NB4 (cell line): ENCODE measurements around the gene FUBP3.

Experiments
- DNase-seq: peaks from one replicate; pipeline ENCODE4 v3.0.0; 2010; ENCODE audit warnings: low read depth
- H3K4me3 ChIP-seq: one replicate; pipeline ENCODE4 v1.5.1; 2011; ENCODE audit warnings: mild to moderate bottlenecking, low read depth, low read length, moderate library complexity
- MYC ChIP-seq: IDR thresholded peaks from 2 replicates; pipeline ENCODE4 v1.6.1; 2011; ENCODE audit warnings: low read depth, low read length
- POLR2A ChIP-seq: IDR thresholded peaks from 2 replicates; pipeline ENCODE4 v1.6.1; 2011; ENCODE audit warnings: mild to moderate bottlenecking; ENCODE audit not compliant: insufficient read length; ENCODE audit errors: extremely low read depth
- TF ChIP-seq, protein P1 (sequence below): IDR thresholded peaks from 2 replicates; pipeline ENCODE4 v1.6.1; 2011; ENCODE audit warnings: low read depth, low read length
- TF ChIP-seq, protein P2 (sequence below): IDR thresholded peaks from one replicate; pipeline ENCODE4 v1.5.1; 2012; ENCODE audit warnings: low read depth, low read length

Gene FUBP3

DNA sequence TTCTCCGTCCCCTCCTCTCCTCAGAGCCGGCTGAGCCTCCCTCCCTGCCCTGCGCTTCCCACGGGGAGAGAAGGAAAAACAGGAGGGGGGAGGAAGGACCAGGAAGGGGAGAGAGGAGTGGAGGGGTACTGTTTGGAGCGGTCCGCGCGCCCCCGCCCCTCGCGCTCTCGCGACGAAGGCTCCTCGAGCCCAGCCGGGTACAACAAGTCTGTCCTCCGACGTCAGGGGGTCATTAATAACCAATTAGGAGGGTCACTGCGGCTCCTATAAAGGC is 84.5 kb downstream of the FUBP3 start:
- H3K4me3 ChIP-seq: no peak overlapping the region
- DNase-seq: no peak
- no peak for TF ChIP-seq MYC
- TF ChIP-seq, protein P1, sequence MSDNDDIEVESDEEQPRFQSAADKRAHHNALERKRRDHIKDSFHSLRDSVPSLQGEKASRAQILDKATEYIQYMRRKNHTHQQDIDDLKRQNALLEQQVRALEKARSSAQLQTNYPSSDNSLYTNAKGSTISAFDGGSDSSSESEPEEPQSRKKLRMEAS: no peak
- no peak for TF ChIP-seq POLR2A
- TF ChIP-seq, protein P2, sequence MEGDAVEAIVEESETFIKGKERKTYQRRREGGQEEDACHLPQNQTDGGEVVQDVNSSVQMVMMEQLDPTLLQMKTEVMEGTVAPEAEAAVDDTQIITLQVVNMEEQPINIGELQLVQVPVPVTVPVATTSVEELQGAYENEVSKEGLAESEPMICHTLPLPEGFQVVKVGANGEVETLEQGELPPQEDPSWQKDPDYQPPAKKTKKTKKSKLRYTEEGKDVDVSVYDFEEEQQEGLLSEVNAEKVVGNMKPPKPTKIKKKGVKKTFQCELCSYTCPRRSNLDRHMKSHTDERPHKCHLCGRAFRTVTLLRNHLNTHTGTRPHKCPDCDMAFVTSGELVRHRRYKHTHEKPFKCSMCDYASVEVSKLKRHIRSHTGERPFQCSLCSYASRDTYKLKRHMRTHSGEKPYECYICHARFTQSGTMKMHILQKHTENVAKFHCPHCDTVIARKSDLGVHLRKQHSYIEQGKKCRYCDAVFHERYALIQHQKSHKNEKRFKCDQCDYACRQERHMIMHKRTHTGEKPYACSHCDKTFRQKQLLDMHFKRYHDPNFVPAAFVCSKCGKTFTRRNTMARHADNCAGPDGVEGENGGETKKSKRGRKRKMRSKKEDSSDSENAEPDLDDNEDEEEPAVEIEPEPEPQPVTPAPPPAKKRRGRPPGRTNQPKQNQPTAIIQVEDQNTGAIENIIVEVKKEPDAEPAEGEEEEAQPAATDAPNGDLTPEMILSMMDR: no peak

DNA sequence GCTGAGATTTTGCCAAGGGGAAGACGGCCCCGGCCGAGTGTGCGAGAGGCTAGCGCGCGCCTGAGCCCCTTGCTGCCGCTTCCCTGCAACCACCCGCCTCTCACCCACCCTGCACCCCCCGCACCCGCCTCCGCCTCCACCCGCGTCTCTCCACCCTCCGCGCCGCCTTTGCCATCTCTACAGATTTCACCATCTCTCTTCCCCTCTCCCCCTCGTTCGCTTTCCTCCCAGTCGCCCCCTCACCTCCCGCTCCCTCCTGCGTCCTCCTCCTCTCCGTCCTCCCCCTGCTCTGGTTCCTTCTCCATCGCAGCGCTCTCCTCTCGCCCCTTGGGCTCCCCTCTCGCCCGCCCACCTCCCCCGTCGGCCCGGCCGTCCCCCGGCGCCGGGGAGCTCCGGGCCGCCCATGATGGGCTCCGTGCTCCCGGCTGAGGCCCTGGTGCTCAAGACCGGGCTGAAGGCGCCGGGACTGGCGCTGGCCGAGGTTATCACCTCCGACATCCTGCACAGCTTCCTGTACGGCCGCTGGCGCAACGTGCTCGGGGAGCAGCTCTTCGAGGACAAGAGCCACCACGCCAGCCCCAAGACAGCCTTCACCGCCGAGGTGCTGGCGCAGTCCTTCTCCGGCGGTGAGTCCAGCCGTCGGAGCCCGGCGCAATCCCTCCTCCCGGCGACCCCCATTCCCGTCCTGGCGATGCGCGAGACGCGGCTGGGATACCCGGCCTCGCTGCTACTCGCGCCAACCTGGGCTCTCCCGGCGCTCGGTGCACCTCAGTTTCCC is 85.1 kb downstream of the FUBP3 start, which contains the start of gene PRDM12:
TSS of gene PRDM12 (plus strand) at position 344 of the 778 bp plus-strand sequence. CDS start at position 404, 60 bp downstream.
- no peak within 1 kb of the TSS for H3K4me3 ChIP-seq
- peak; percentile 55 for DNase-seq
- TF ChIP-seq, protein P1: no peak
- TF ChIP-seq POLR2A: no peak
- TF ChIP-seq, protein P2: no peak
- no peak for TF ChIP-seq MYC

DNA sequence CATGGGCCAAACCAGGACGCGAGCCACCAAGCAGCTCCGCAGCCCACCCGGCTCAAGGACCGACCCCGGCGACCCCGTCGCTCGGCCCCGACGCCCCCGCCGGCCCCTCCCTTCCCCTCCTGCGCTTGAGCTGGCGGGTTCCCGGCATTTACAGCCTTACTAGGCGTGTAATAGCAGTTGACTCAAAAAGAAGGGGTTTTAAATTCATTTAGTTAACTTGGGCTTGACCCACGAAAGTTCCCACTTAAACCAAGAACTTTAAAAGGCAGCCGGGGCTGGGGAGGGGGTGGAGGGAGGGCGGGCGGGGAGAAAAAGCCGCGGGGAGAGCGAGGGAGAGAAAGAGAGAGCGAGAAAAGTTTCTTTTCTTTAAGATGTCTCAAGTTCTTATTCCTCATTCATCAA is 85.7 kb downstream of the FUBP3 start:
- H3K4me3 ChIP-seq: no peak overlapping the region
- TF ChIP-seq MYC (no peak), POLR2A (no peak)
- TF ChIP-seq, protein P2: no peak
- TF ChIP-seq, protein P1: no peak
- DNase-seq: no peak

DNA sequence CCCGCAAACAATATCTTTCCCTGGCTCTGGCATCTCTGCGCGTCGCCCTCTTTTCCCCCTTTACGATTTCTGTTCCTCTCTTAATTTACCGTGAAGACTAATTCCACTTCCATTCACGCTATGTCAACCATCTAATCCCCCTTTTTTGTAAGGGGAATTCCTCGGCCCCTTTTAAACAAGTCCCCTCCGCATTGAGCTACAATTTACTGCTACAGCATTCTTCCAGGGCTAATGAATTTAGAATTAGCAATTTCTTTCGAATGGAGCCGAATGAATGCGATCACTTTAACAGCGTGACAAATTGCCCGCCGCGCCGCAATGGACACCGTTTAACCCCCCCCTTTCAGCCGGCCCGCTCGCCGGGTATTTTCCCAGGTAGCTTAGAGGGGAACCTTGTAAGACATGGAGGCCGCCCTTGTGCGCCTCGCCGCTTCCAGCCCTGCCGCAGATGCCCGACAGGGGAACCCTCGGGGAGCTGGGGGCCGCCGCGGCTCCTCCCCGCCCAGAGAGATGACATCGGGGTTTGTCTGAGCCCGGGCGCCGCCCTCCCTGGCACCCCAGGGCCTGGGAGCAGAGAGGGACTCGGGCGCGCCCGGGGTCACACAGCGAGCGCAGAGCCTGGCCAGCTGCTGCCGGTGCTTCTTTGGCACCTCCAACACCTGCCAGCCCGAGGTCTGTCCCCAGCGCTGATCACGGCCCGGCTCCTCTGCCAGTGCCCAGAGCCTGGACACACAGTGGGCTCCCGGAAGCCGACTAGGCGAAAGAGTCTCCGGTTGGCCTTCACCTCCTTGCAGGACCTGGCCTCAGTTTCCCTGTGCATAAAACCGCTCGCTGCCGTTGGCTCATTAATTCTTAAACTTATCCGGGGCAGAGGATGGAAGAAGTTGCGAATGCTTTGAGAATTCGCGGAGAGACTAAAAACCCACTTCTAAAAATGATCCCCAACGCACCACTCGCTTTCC is 86.3 kb downstream of the FUBP3 start:
- no peak overlapping the region for H3K4me3 ChIP-seq
- DNase-seq: no peak
- TF ChIP-seq, protein P1: no peak

DNA sequence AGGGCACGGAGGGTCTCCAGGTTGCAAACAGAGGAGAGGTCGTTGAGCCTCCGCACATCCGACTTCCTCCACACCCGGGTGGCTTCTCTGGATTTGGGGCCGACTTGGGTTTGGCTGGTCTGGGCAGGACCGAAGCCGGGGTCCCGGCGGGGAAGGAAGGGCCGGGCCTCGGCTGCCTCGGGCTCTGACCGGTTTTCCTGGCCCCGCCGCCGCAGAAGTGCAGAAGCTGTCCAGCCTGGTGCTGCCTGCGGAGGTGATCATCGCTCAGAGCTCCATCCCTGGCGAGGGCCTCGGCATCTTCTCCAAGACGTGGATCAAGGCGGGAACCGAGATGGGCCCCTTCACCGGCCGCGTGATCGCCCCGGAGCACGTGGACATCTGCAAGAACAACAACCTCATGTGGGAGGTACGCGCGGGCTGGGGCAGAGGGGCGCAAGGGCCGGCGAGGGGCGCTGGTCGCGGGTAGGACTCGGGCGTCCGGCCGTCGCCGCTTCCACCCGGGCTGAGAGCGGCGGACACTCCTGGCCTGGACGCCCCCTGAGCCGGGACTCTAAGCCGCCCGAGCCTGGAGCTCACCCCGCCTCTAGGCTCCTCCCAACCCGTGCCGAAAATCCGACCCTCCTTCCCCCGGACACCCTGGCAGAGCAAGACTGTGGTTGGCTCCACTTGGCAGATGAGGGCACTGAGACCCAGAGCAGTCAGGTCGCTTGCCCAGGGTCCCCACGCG is 87.2 kb downstream of the FUBP3 start:
- H3K4me3 ChIP-seq: no peak overlapping the region
- no peak for TF ChIP-seq POLR2A
- no peak for DNase-seq

DNA sequence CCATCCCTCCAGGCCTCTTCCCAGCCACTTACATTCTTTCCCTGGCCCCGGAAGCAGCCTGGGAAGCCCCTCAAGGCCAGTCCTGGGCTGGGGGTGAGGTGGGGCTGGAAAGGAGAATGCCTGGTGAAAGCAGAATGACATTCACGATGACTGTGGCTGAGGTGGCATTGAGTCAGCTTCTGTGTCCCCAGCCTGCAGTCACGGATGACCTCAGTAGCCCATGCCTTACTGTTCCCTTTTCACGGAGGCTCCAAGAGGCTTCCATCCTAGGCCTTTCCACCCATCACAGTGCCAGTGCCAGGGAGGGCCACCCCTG is 87.7 kb downstream of the FUBP3 start:
- TF ChIP-seq POLR2A (no peak), MYC (no peak)
- TF ChIP-seq, protein P1: no peak
- TF ChIP-seq, protein P2: no peak
- no peak for DNase-seq

More for the DNA sequence above, 87.7 kb downstream of the FUBP3 start:
- no peak overlapping the region for H3K4me3 ChIP-seq
